SK-N-SH treated with all-trans-retinoic acid at 6 μM for 48 hours (cell line): ENCODE data around the gene ATP11C.

ENCODE experiments used
- ATAC-seq: fragments of 200-7000 bp; cut with Tn5 transposase; 3 replicates; pipeline ENCODE4 v1.9.1; 2020; ENCODE audit warnings: mild to moderate bottlenecking, moderate library complexity
- ARNTL ChIP-seq: fragments of 450-650 bp; formaldehyde crosslinking; IDR thresholded peaks from 2 replicates; pipeline ENCODE4 v1.5.0; 2020; ENCODE audit warnings: low read depth, mild to moderate bottlenecking, moderate library complexity, borderline replicate concordance
- CSDC2 ChIP-seq: fragments of 250-450 bp; sonication (Bioruptor Pico); IDR thresholded peaks from 2 replicates; pipeline ENCODE4 v1.5.0; 2020; ENCODE audit warnings: mild to moderate bottlenecking, moderate library complexity
- ESRRG ChIP-seq: fragments of 250-450 bp; sonication (Bioruptor Pico); IDR thresholded peaks from 2 replicates; pipeline ENCODE4 v1.6.1; 2021; ENCODE audit warnings: mild to moderate bottlenecking
- GLIS3 ChIP-seq: fragments of 250-450 bp; sonication (Bioruptor Pico); IDR thresholded peaks from 2 replicates; pipeline ENCODE4 v1.5.0; 2020; ENCODE audit warnings: mild to moderate bottlenecking, moderate library complexity
- ISL1 ChIP-seq: fragments of 250-450 bp; sonication (Bioruptor Pico); IDR thresholded peaks from 2 replicates; pipeline ENCODE4 v2.1.2; 2022; ENCODE audit warnings: mild to moderate bottlenecking, moderate library complexity
- OSR1 ChIP-seq: fragments of 250-450 bp; sonication (Bioruptor Pico); IDR thresholded peaks from 2 replicates; pipeline ENCODE4 v1.8.0; 2022; ENCODE audit warnings: moderate library complexity, mild to moderate bottlenecking, inconsistent platforms
- PPARA ChIP-seq: fragments of 250-450 bp; sonication (Bioruptor Pico); IDR thresholded peaks from 2 replicates; pipeline ENCODE4 v1.5.0; 2020; ENCODE audit warnings: mild to moderate bottlenecking, borderline replicate concordance
- RARB ChIP-seq: fragments of 250-450 bp; sonication (Bioruptor Pico); IDR thresholded peaks from 2 replicates; pipeline ENCODE4 v1.8.0; 2021; ENCODE audit warnings: mild to moderate bottlenecking, moderate library complexity
- SNAI2 ChIP-seq: fragments of 250-450 bp; sonication (Bioruptor Pico); IDR thresholded peaks from 2 replicates; pipeline ENCODE4 v1.5.0; 2020; ENCODE audit warnings: mild to moderate bottlenecking, moderate library complexity
- TCF4 ChIP-seq: fragments of 250-450 bp; sonication (Bioruptor Pico); IDR thresholded peaks from 2 replicates; pipeline ENCODE4 v1.8.0; 2021; ENCODE audit warnings: mild to moderate bottlenecking, moderate library complexity, borderline replicate concordance
- TOX ChIP-seq: fragments of 250-450 bp; sonication (Bioruptor Pico); IDR thresholded peaks from 2 replicates; pipeline ENCODE4 v1.8.0; 2021; ENCODE audit warnings: mild to moderate bottlenecking, moderate library complexity, borderline replicate concordance
- ZC3H10 ChIP-seq: fragments of 250-450 bp; sonication (Bioruptor Pico); IDR thresholded peaks from 2 replicates; pipeline ENCODE4 v1.5.1; 2021; ENCODE audit warnings: mild to moderate bottlenecking, moderate library complexity
- ZFP3 ChIP-seq: fragments of 250-450 bp; sonication (Bioruptor Pico); IDR thresholded peaks from 2 replicates; pipeline ENCODE4 v1.5.0; 2020; ENCODE audit warnings: mild to moderate bottlenecking, moderate library complexity
- ZFP30 ChIP-seq: fragments of 450-650 bp; formaldehyde crosslinking; IDR thresholded peaks from 2 replicates; pipeline ENCODE4 v1.5.0; 2022; ENCODE audit warnings: mild to moderate bottlenecking, moderate library complexity
- ZNF565 ChIP-seq: fragments of 450-650 bp; formaldehyde crosslinking; conservative IDR thresholded peaks from 2 replicates; pipeline ENCODE4 v1.5.0; 2020; ENCODE audit warnings: low read depth, mild to moderate bottlenecking, moderate library complexity
- ZNF70 ChIP-seq: fragments of 450-650 bp; formaldehyde crosslinking; IDR thresholded peaks from 2 replicates; pipeline ENCODE4 v1.5.0; 2020; ENCODE audit warnings: mild to moderate bottlenecking, moderate library complexity
- ZNF8 ChIP-seq: fragments of 450-650 bp; formaldehyde crosslinking; IDR thresholded peaks from 2 replicates; pipeline ENCODE4 v1.5.0; 2020; ENCODE audit warnings: mild to moderate bottlenecking, moderate library complexity
- TF ChIP-seq, protein P1 (sequence below): fragments of 250-450 bp; sonication (Bioruptor Pico); IDR thresholded peaks from 2 replicates; pipeline ENCODE4 v1.5.1; 2020; ENCODE audit warnings: low read depth, mild to moderate bottlenecking, moderate library complexity
- TF ChIP-seq, protein P2 (sequence below): fragments of 250-450 bp; sonication (Bioruptor Pico); IDR thresholded peaks from 2 replicates; pipeline ENCODE4 v1.5.1; 2021; ENCODE audit warnings: mild to moderate bottlenecking, moderate library complexity
- TF ChIP-seq, protein P3 (sequence below): fragments of 250-450 bp; sonication (Bioruptor Pico); IDR thresholded peaks from 2 replicates; pipeline ENCODE4 v1.8.0; 2021; ENCODE audit warnings: low read depth, mild to moderate bottlenecking, moderate library complexity, borderline replicate concordance
- TF ChIP-seq, protein P4 (sequence below): fragments of 250-450 bp; sonication (Bioruptor Pico); IDR thresholded peaks from 2 replicates; pipeline ENCODE4 v1.5.0; 2020; ENCODE audit warnings: mild to moderate bottlenecking, moderate library complexity
- TF ChIP-seq, protein P5 (sequence below): fragments of 250-450 bp; sonication (Bioruptor Pico); IDR thresholded peaks from 2 replicates; pipeline ENCODE4 v1.8.0; 2020; ENCODE audit warnings: mild to moderate bottlenecking, moderate library complexity, borderline replicate concordance

ATP11C gene

DNA sequence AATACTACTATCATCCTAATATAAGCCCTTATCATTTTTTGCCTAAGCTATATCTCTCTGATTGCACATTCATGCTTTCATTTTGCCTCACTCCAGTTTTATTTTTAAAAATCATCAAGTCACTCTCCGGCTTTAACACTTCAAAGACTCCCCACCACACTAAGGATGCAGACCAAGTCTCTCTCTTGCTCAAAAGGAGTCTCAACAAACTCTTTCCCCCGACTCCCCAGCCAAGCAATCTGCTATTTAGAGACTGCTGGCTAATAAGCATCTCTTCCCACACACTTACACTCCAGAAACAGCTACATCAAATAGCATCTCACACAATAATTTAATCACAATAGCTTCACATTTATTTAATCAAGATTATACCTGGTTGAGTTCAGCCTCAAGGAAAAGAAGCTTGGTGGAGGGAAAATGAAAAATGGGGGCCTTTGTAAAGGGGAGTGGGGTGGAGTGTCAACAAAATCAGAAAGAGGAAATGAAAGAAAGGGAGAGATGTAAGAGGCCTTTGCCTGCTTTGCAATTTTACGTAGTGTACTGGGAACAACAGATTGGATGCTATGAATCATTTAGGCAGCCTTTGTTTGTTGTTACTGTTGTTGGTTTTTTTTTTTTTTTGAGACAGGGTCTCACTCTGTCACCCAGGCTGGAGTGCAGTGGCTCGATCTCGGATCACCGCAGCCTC lies 120.8 kb downstream of the ATP11C start (continued):
- TF ChIP-seq, protein P1, sequence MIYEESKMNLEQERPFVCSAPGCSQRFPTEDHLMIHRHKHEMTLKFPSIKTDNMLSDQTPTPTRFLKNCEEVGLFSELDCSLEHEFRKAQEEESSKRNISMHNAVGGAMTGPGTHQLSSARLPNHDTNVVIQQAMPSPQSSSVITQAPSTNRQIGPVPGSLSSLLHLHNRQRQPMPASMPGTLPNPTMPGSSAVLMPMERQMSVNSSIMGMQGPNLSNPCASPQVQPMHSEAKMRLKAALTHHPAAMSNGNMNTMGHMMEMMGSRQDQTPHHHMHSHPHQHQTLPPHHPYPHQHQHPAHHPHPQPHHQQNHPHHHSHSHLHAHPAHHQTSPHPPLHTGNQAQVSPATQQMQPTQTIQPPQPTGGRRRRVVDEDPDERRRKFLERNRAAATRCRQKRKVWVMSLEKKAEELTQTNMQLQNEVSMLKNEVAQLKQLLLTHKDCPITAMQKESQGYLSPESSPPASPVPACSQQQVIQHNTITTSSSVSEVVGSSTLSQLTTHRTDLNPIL (CRISPR knock-in tag) = no peak
- TF ChIP-seq TOX (CRISPR knock-in tag) = no peak
- TF ChIP-seq, all 23 proteins: peak for 0

DNA sequence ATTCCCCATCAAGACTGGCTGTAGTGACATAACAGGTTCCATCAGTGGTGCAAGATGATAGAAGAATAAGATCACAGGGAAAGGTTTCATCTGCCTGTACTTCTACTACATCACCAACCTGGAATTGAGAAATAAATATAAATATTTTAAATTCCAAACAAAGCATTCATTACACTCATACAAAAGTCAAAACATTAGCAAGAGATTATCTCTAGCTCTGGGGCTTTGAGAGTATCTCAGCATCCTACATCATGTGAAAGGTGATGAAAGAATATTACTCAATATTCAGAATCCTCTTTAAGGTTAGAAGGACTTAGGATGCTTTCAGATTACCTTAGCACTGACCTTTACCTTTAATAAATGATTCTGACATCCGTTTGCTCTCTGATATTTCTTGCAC lies 128.4 kb downstream of the ATP11C start:
- TF ChIP-seq, protein P2, sequence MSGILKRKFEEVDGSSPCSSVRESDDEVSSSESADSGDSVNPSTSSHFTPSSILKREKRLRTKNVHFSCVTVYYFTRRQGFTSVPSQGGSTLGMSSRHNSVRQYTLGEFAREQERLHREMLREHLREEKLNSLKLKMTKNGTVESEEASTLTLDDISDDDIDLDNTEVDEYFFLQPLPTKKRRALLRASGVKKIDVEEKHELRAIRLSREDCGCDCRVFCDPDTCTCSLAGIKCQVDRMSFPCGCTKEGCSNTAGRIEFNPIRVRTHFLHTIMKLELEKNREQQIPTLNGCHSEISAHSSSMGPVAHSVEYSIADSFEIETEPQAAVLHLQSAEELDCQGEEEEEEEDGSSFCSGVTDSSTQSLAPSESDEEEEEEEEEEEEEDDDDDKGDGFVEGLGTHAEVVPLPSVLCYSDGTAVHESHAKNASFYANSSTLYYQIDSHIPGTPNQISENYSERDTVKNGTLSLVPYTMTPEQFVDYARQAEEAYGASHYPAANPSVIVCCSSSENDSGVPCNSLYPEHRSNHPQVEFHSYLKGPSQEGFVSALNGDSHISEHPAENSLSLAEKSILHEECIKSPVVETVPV (CRISPR knock-in tag) = no peak
- TF ChIP-seq, protein P1 (CRISPR knock-in tag) = no peak
- TF ChIP-seq, protein P3, sequence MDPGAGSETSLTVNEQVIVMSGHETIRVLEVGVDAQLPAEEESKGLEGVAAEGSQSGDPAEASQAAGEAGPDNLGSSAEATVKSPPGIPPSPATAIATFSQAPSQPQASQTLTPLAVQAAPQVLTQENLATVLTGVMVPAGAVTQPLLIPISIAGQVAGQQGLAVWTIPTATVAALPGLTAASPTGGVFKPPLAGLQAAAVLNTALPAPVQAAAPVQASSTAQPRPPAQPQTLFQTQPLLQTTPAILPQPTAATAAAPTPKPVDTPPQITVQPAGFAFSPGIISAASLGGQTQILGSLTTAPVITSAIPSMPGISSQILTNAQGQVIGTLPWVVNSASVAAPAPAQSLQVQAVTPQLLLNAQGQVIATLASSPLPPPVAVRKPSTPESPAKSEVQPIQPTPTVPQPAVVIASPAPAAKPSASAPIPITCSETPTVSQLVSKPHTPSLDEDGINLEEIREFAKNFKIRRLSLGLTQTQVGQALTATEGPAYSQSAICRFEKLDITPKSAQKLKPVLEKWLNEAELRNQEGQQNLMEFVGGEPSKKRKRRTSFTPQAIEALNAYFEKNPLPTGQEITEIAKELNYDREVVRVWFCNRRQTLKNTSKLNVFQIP (CRISPR knock-in tag) = no peak
- no peak for TF ChIP-seq ZNF565
- TF ChIP-seq ZNF70 (CRISPR knock-in tag) = no peak
- no peak for TF ChIP-seq PPARA (CRISPR knock-in tag)
- no peak for TF ChIP-seq ARNTL
- TF ChIP-seq, protein P4, sequence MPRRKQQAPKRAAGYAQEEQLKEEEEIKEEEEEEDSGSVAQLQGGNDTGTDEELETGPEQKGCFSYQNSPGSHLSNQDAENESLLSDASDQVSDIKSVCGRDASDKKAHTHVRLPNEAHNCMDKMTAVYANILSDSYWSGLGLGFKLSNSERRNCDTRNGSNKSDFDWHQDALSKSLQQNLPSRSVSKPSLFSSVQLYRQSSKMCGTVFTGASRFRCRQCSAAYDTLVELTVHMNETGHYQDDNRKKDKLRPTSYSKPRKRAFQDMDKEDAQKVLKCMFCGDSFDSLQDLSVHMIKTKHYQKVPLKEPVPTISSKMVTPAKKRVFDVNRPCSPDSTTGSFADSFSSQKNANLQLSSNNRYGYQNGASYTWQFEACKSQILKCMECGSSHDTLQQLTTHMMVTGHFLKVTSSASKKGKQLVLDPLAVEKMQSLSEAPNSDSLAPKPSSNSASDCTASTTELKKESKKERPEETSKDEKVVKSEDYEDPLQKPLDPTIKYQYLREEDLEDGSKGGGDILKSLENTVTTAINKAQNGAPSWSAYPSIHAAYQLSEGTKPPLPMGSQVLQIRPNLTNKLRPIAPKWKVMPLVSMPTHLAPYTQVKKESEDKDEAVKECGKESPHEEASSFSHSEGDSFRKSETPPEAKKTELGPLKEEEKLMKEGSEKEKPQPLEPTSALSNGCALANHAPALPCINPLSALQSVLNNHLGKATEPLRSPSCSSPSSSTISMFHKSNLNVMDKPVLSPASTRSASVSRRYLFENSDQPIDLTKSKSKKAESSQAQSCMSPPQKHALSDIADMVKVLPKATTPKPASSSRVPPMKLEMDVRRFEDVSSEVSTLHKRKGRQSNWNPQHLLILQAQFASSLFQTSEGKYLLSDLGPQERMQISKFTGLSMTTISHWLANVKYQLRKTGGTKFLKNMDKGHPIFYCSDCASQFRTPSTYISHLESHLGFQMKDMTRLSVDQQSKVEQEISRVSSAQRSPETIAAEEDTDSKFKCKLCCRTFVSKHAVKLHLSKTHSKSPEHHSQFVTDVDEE = no peak
- TF ChIP-seq TCF4 = no peak
- TF ChIP-seq TOX (CRISPR knock-in tag) = no peak
- TF ChIP-seq ZC3H10 (CRISPR knock-in tag) = no peak
- no peak for TF ChIP-seq RARB (CRISPR knock-in tag)
- no peak for TF ChIP-seq ZNF8
- TF ChIP-seq OSR1 = no peak
- no peak for TF ChIP-seq ZFP3
- TF ChIP-seq, protein P5, sequence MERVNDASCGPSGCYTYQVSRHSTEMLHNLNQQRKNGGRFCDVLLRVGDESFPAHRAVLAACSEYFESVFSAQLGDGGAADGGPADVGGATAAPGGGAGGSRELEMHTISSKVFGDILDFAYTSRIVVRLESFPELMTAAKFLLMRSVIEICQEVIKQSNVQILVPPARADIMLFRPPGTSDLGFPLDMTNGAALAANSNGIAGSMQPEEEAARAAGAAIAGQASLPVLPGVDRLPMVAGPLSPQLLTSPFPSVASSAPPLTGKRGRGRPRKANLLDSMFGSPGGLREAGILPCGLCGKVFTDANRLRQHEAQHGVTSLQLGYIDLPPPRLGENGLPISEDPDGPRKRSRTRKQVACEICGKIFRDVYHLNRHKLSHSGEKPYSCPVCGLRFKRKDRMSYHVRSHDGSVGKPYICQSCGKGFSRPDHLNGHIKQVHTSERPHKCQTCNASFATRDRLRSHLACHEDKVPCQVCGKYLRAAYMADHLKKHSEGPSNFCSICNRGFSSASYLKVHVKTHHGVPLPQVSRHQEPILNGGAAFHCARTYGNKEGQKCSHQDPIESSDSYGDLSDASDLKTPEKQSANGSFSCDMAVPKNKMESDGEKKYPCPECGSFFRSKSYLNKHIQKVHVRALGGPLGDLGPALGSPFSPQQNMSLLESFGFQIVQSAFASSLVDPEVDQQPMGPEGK = no peak
- no peak for TF ChIP-seq SNAI2 (CRISPR knock-in tag)
- no peak for TF ChIP-seq CSDC2 (CRISPR knock-in tag)
- no peak for TF ChIP-seq ISL1
- TF ChIP-seq ZFP30 (CRISPR knock-in tag) = no peak
- TF ChIP-seq, all 23 proteins: peak for 0

DNA sequence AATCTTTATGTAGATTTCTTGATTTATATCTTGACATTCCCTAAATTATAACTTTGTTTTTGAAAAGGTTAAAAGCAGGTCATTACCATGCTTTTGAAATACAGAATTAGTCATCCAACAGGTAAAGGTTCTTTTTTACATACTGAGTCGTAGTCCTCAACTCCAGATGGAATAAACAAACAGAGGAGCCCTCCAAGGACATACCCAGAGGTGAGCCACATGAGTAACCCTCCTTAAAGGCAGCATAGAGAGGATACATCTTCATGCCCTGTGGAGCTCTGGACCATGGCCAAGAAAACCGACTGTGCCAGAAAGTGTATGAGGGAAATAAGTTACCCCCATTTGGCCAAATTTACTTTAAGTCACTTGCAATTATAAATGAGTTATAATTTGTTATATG lies 129.6 kb downstream of the ATP11C start:
- ATAC-seq = no peak
- TF ChIP-seq TCF4 = no peak
- no peak for TF ChIP-seq ESRRG (CRISPR knock-in tag)
- TF ChIP-seq, protein P2 (CRISPR knock-in tag) = no peak
- no peak for TF ChIP-seq ZNF8
- TF ChIP-seq GLIS3 (CRISPR knock-in tag) = no peak
- no peak for TF ChIP-seq ZNF70 (CRISPR knock-in tag)

More for the DNA sequence above, 128.4 kb downstream of the ATP11C start:
- ATAC-seq = no peak
